ENCODE results near the gene FAM124A. TPM values are rescaled to one million over a fixed set of nuclear protein-coding genes. Genes with fewer than 3 reads are reported as not detected.

The FAM124A gene
- total RNA-seq, result 1 to 10 TPM; 2.4 to 4.1 TPM
- polyA plus RNA-seq (ENCODE audit: insufficient read length in 6 of 6), result 1 to 10 TPM; 4.7 to 9.3 (median 5.9) TPM
- long read RNA-seq, donor 1, full-length matches to known transcripts, result 4 of 4 reads
- long read RNA-seq, donor 1, partial matches to known transcripts, result 0 of 4 reads
- long read RNA-seq, donor 1, other reads (novel, unspliced or antisense), result 0 of 4 reads
- long read RNA-seq, donor 2, full-length matches to known transcripts, result 4 of 4 reads
- long read RNA-seq, donor 2, partial matches to known transcripts, result 0 of 4 reads
- long read RNA-seq, donor 2, other reads (novel, unspliced or antisense), result 0 of 4 reads
- long read RNA-seq, donor 3, full-length matches to known transcripts, result 1 of 1 reads
- long read RNA-seq, donor 3, partial matches to known transcripts, result 0 of 1 reads
- long read RNA-seq, donor 3, other reads (novel, unspliced or antisense), result 0 of 1 reads
- long read RNA-seq, donor 4, result 0 reads
- long read RNA-seq, donor 5, full-length matches to known transcripts, result 5 of 5 reads
- long read RNA-seq, donor 5, partial matches to known transcripts, result 0 of 5 reads
- long read RNA-seq, donor 5, other reads (novel, unspliced or antisense), result 0 of 5 reads
- long read RNA-seq, donor 6, result 0 reads
- long read RNA-seq, donor 7, partial matches to known transcripts, result 0 of 2 reads
- long read RNA-seq, donor 7, other reads (novel, unspliced or antisense), result 0 of 2 reads
- long read RNA-seq, donor 8, full-length matches to known transcripts, result 1 of 1 reads
- long read RNA-seq, donor 8, partial matches to known transcripts, result 0 of 1 reads
- long read RNA-seq, donor 8, other reads (novel, unspliced or antisense), result 0 of 1 reads
- long read RNA-seq, donor 9, result 0 reads
- long read RNA-seq, donor 10, result 0 reads
- long read RNA-seq, donor 11, full-length matches to known transcripts, result 3 of 3 reads
- long read RNA-seq, donor 11, partial matches to known transcripts, result 0 of 3 reads
- long read RNA-seq, donor 11, other reads (novel, unspliced or antisense), result 0 of 3 reads
- long read RNA-seq, donor 12, result 0 reads

DNA sequence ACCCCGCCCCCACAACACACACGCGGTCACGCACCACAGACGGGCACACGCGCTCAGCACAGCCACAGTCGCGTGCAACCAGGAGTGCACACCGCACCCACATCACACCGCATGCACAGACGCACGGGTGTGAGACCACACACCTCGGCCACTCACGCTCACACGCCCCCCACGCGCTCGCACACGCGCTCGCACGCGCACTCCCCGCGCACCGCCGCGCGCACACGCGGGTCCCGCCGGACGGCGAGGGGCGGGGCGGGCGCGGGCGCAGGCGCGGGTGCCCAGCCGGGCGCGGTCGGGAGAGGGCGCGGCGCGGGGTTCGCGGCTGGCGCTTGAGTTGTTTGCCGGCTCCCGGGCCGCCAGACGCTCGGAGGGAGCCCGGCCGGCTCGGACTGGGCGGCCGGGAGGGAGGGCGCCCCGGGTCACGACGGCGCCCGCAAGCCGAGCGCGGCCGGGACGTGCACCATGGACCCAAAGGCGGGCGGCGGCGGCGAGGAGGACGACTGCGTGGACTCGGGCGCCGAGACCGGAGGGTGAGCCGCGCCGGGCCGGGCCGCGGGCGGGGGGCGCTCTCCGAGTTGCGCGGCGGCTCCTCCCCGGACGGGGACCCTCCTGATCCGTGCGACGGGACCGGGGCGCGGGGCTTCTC lies at the start of gene FAM124A:
Gene FAM124A, plus strand, starts transcription at position 362 of the 649 bp plus-strand sequence. Its CDS starts 104 bp downstream, at position 466.
- H3K36me3 ChIP-seq, result no peaks in the 10 kb centered on the region
- H3K4me3 ChIP-seq, result peak within 1 kb of the TSS; percentile 58 to 71
- H3K9me3 ChIP-seq, result no peaks in the 10 kb centered on the region
- TF ChIP-seq CTCF (IDR thresholded peaks at IDR 0.05), result peak in 1 of 2 donors; percentile 14
- DNase-seq, result peak in 3 of 4 donors; percentile 51 to 84 (median 54)
- peaks cover 0 to 40% of the 10 kb centered on the region in 2 donors for H3K27me3 ChIP-seq
- peak; percentile 97 for ATAC-seq
- peak within 1 kb of the TSS in 1 of 2 donors; percentile 50 for H3K27ac ChIP-seq
- peaks cover 0 to 21% of the 10 kb centered on the region in 2 donors for H3K4me1 ChIP-seq
- intact Hi-C loops (cut with DNase I), result no loop called here

GRCh38 chr13:51175021-51175420 lies 47.2 kb upstream of the FAM124A start:
- DNase-seq (no peak), ATAC-seq (no peak)
- no peak overlapping the region for H3K27ac ChIP-seq
- H3K36me3 ChIP-seq, result no peaks in the 10 kb centered on the region
- no peaks in the 10 kb centered on the region for H3K4me1 ChIP-seq
- intact Hi-C loops (cut with DNase I), result no loop called here
- no peak for TF ChIP-seq CTCF (IDR thresholded peaks at IDR 0.05)
- H3K27me3 ChIP-seq, result no peaks in the 10 kb centered on the region
- no peaks in the 10 kb centered on the region for H3K9me3 ChIP-seq
- no peak overlapping the region for H3K4me3 ChIP-seq

DNA sequence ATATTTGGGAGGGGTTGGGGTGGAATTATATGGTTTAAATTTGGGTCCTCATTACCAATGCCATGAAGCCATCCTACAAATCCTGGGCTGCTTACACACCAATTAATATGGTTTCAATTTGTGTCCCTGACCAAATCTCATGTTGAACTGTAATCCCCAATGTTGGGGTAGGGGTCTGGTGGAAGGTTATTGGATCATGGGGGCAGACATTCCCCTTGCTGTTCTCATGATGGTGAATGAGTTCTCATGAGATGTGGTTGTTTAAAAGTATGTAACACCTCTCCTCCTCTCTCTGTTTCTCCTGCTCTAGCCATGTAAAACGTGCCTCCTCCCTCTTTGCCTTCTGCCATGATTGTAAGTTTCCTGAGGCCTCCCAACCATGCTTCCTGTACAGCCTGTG lies 46.6 kb upstream of the FAM124A start:
- no peak for TF ChIP-seq CTCF (IDR thresholded peaks at IDR 0.05)

GRCh38 chr13:51177188-51177587 lies 45.0 kb upstream of the FAM124A start:
- H3K9me3 ChIP-seq, result no peaks in the 10 kb centered on the region
- H3K4me3 ChIP-seq, result no peak overlapping the region
- TF ChIP-seq CTCF (IDR thresholded peaks at IDR 0.05), result no peak
- no peaks in the 10 kb centered on the region for H3K4me1 ChIP-seq
- H3K36me3 ChIP-seq, result no peaks in the 10 kb centered on the region
- intact Hi-C loops (cut with DNase I), result no loop called here
- DNase-seq, result no peak
- H3K27me3 ChIP-seq, result no peaks in the 10 kb centered on the region
- no peak overlapping the region for H3K27ac ChIP-seq
- ATAC-seq, result no peak

More for the DNA sequence above, 46.6 kb upstream of the FAM124A start:
- no peaks in the 10 kb centered on the region for H3K36me3 ChIP-seq
- H3K27me3 ChIP-seq, result no peaks in the 10 kb centered on the region
- no peaks in the 10 kb centered on the region for H3K4me1 ChIP-seq
- no peak overlapping the region for H3K27ac ChIP-seq
- H3K9me3 ChIP-seq, result no peaks in the 10 kb centered on the region
- DNase-seq (no peak), ATAC-seq (no peak)
- no peak overlapping the region for H3K4me3 ChIP-seq
- intact Hi-C loops (cut with DNase I), result no loop called here
